CD4-positive, alpha-beta T cell treated with Interferon gamma for 1 hour (primary cell): ENCODE results near the gene DLG4.

Source experiments
- DNase-seq: peaks from one replicate; pipeline ENCODE4 v3.0.0-alpha.2; 2020

Gene DLG4

DNA sequence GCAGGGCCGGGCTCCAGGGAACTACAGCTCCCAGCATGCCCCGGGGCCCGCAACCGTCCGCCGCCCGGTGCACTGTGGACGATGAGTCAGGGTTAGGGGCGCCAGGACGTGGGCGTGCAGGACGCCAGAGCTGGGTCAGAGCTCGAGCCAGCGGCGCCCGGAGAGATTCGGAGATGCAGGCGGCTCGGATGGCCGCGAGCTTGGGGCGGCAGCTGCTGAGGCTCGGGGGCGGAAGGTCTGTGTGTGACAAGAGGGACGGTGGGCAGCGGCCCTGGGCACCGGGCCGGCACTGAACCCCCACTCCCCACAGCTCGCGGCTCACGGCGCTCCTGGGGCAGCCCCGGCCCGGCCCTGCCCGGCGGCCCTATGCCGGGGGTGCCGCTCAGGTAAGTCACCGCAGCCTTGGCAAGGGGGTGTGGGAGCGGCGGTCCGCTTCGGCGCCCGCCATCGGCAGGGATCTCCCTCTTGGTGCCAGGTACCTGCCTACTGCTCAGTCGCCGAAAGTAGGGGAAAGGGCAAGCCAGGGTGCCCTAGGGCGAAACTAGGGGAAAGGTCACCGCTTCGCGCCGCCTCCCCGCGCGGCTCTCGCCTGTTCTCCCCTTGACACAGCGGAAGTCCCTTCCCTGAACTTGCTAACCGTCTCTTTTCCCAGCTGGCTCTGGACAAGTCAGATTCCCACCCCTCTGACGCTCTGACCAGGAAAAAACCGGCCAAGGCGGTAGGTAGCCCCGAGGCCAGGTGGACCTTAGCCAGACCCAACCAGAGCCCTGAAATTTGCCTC, at the start of gene DLG4, which contains the start of gene ACADVL:
Gene DLG4, minus strand, starts transcription at position 25 of the 781 bp plus-strand sequence.
Gene ACADVL, plus strand, starts transcription at position 127 of the 781 bp plus-strand sequence. Its CDS starts 47 bp downstream, at position 174.
- peak; percentile 76 for DNase-seq

DNA sequence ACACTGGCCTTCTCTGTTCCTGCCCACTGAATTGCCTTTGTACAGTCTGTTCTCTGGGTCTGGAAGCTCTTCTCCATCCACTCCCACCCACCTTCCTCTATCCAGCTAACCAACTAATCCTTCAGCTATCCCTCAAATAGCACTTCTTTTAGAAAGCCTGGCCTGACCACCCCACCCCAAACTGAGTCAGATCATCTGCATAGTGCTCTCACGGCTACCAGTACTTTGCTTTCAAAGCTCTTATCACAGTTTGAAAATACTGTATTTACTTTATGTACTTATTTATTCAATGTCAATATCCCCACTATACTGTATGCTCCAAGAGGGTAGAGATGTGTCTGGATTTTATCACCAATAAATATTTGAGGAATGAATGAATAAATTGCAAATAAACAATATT, 47.1 kb upstream of the DLG4 start:
- no peak for DNase-seq

DNA sequence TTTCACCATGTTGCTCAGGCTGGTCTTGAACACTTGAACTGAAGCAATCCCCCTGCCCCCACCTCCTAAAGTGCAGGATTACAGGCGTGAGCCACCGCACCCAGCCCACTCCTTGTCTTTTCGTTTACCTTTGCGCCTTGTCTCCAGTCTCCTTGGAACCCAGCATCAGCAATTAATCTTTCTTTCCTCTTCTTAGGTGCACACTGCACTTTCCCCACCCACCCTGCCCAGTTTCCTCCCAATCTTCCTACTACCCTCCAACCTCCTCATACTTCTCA, 44.1 kb upstream of the DLG4 start:
- DNase-seq, result no peak

DNA sequence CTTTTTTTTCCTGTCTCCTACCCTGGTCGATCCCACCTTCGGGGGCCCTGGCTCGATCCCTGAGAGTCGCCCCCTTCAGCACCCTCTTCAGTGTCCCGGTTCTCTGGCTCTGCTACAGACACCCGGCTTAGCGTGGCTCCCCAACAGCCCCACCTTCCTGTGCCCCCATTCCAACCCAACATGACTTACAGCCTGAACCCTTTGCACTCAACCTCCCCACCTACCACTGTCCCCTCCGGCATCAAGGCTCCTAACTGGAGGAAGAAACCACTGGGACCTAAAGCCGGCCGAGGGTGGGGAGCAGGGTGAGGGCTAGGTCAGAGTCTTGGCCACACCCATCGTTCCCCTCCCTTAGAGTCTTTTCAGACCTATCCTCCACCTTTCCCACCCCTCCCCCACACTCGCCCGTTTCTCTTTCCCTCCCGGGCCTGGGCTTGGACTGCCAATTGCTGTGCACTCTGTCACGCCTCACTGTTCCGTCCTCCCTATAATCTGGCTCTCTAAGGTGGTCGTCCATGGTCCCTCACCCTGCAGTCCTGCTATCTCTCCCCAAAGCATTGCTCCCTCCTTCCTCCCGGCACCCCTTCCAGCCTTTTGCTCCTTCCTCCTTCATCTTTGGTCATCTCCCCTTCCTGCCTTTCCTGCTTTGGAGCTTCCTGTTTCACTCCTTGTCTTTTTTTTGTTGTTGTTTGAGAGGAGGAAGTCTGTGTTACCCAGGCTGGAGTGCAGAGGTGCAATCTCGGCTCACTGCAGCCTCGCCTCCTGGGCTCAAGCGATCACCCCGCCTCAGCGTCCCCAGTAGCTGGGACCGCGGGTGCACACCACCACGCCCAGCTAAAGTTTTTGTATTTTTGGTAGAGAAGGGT, 43.5 kb upstream of the DLG4 start:
- no peak for DNase-seq

DNA sequence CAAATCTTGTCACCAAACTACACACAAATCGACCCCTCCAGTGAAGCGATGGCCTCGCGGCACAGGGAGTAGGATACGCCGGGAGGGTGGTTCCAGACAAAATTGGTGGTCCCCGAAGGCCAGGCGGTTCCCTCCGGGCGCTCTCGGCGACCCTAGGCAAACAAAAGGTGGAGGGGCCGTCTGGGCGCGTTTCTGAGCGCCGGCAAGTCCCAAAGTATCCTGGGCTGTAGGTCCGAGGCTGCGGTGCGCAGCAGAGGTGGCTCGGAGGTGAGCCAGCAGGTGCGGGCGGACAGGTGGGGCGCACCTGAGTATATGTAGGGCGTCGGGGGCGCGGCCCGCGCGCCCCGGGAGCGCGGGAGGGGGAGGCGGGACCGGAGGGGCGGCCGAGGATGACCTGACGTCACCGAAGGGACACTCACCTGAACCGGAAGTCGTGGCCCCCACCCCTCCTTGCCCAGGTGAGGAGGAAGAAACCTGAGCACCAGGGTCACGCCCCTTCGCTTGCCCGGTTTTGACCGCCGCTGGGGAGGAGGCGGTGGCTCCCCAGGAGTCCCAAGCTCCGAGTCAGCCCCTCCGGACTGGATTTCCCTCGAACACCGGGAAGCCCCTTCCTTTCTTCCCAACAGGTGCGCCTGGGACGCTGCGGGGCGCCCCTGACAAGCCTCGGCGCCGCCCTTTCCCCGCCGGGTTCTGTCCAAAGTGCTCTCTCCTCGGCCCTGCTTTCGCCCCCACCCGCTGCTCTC, 42.7 kb upstream of the DLG4 start, which contains the start of gene CLDN7:
Gene CLDN7, minus strand, starts transcription at position 287 of the 743 bp plus-strand sequence. CDS start 435 bp downstream, outside the sequence.
- peak; percentile 16 for DNase-seq

DNA sequence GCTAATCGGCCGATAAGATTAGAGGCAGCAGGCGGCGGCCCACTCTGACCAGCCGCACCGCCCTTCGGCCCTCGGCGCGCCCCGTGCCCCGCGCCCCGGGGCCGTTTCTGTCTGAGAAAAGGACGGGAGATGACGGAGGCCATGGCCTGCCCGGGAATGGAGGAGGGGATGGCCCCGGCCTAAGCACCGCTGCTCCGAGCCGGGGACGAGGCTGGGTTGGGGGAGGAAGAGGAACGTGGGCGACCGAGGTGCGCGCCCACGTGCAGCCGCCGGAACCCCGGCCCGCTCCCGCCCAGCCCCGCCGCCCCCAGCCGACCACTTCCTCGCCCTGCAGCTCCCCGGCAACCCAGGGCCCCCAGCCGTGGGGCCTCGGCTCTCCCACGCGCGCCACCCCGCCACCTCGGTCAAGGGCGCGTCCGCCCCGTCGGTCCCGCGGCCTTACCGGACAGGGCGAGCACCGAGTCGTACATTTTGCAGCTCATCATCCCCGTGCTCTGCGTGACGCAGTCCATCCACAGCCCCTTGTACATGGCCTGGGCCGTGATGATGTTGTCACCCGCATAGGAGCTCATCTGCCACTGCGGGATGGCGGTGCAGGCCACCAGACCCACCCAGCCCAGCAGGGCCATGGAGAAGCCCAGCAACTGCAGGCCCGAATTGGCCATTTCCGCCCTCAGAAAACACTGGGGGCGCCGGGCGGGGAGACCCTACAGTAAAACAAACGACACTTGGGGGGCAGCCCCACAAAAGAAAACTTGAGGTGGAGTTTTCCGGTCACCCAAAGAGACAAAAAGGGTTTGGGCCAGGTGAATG, 41.9 kb upstream of the DLG4 start:
- DNase-seq, result no peak

DNA sequence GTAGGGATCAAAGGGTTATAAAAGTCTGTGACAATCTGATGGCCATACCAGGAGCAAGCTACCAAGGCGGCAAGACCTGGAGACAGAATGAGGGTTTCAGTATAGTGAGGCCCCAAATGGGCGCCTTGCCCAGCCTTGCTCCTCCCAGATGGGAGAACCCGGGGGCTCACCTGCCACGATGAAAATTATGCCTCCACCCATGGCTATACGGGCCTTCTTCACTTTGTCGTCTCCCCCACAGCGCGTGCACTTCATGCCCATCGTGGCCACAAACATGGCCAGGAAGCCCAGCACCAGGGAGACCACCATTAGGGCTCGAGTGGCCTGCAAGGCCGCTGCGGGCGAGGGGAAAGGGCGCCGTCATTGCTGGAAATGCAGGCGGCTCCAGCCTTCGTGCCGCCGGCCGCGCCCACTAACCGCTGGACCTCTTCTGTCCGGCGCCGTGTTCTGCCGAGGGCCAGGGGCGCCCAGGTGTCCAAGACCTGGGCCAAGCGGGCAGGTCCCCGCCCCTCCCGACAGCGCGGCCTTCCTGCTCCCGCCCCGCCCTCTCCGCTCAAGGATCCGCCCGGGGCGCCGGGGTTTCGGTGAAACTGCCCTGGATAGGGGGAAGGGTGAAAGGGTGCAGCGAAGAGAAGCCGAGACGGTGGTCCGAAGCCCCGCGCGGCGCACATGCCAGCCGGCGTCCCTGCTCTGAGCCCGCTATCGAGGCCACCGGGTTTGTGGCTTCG, 41.2 kb upstream of the DLG4 start:
- no peak for DNase-seq

DNA sequence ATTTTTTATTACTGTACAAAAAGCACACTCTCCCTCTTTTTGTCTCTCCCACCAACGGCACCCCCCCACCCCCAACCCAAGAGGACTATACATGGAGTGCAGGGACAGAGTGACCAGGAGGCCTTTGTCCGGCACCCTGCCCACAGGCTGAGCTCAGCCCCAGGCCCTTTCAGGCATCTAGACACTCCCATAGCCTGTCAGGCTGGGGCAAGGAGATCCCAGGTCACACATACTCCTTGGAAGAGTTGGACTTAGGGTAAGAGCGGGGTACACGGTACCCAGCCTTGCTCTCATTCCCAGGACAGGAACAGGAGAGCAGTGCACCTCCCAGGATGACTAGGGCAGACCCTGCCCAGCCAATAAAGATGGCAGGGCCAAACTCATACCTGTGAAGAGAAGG, 40.5 kb upstream of the DLG4 start:
- no peak for DNase-seq

DNA sequence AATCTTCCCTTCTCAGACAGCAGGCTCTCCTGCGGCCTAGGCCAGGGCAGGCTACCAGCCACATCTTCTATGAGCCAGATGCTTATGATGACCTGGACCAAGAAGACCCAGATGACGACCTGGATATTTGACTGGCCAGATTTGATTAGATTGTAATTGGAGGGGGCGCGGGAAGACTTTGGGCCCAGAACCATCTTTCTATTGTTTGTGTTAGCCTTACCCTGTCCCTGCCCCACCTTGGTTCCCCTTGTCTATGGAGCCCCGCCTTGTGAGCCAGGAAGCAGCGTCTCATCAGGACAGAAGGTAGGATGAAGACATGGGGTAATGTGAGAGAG, 39.9 kb upstream of the DLG4 start:
- no peak for DNase-seq

DNA sequence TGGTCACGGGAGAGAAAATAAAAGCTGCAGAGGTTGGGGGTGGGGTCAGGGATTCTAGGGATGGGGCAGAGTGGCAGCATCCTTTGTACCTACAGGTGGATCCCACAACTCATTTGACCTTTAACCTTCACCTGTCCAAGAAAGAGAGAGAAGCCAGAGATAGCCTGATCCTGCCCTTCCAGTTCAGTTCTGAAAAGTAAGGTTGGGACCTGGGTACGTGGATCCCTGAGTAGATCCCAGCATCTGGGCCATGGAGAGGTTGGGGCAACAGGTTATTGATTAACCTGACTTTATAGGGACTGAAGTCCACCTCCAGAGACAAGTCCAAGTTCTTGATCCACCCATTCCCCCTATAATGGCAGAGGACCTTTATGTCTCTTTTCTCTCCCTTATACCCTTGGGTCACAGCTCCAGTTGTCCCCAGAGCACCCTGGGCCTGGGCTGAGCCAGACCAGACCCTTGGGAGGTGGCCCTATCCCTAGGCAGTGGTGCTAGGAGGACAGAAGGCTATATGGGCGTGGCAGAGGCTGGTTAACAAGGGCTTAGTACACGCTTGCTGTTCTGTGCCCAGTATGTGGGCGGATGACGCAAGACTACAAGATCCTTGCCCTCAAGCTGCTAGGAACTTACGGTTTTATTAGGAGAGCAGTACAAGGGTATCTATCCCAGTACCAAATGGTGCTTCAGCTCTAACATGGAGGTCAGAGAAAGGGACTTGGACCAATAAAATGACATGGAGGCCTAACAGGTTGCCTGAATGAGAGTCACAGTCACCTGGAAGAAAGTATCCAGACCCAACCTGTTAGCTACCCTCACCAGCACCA, 39.3 kb upstream of the DLG4 start:
- DNase-seq, result no peak

DNA sequence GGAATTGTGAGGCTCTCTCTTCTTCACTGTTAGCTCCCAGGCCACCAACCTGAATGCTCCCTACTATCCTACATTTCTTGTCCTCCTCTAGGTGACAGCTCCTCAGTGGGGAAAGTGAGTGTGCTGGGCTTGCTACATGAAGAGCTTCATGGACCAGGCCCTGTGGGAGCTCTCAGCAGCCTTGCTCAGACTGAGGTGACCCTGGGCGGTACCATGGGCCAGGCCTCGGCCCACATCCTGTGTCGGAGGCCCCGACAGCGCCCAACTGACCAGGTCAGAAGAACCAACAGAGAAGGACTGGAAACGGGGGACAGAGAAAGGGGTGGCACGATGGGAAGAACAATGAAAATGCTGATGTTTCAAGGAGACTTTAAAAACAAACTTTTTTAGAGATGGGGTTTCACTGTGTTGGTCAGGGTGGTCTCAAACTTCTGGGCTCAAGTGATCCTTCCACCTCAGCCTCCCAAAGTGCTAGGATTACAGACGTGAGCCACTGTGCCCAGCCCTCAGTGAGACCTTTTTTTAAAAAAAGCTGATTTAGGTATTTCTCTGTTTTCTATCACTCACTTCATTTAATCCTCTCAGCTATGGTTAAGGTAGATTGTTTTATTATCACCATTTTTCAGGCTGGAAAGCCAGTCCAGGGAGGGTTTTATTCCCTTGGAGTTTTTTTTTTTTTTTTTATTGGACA, 37.3 kb upstream of the DLG4 start:
- DNase-seq, result no peak

DNA sequence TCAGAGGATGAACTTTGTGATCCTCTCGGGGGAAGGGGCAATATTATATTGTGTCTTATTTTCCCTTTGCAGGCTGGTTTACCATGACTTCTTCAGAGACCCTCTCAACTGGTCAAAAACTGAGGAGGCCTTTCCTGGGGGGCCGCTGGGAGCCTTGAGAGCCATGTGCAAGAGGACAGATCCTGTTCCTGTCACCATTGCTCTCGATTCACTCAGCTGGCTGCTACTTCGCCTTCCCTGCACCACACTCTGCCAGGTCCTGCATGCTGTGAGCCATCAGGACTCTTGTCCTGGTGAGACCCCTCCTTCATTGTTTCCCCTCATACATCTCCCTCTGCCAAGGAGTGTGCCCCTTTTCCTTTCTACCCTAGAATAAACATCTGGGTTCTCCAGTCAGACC, 34.9 kb upstream of the DLG4 start:
- no peak for DNase-seq

DNA sequence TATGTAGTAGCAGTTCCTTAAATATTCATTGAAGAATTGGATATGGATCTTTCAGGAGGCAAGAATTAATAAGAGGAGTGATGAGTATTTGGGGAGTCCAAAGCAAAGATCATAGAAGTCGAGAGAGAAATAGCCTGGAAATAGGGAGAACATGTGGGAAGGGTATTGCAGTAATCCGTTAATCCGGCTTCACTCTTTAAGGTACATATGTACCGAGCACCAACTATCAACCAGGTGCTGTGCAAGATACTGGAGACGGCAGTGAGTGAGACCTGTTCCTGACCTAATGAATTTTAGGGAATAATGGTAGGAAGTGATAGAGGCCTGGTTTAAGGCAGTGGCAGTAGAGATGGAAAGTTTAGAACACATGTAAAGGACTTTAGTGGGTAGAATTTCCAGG, 33.4 kb upstream of the DLG4 start:
- DNase-seq, result no peak

DNA sequence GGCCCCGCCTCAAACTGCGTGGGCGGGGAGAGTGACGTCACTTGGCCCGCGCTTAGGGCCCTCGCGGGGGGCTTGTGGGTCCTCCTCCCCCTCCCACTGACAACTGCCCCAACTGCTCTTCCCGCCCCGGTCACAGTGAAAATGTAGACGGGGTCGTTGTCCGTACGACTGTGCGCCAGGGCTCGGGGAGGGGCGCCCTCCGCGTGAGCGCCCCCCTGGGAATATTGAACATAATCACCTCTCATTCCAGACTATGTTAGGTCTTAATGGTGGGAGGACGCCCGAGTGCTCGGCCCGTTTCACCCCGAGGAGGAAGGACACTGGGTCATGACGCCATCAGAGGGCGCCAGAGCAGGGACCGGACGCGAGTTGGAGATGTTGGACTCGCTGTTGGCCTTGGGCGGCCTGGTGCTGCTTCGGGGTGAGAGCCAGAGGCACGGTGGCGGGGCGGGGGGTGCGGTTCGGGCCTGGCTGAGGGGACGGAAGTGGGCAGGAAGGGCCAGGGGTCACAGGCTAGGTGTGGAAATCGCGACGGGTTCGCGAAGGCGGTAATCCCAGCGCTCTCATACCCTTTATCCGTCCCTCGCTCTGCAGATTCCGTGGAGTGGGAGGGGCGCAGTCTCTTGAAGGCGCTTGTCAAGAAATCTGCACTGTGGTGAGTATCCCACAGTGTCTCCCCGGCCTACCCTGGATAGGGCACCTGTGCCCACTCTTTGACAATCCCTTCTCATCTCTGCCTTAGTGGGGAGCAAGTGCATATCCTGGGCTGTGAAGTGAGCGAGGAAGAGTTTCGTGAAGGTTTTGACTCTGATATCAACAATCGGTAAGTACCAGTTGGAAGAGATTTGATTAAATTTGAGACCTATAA, 32.8 kb upstream of the DLG4 start, which contains the start of gene ELP5:
Gene ELP5, plus strand, starts transcription at position 40 of the 868 bp plus-strand sequence. Its CDS starts 336 bp downstream, at position 376.
- peak; percentile 90 for DNase-seq

DNA sequence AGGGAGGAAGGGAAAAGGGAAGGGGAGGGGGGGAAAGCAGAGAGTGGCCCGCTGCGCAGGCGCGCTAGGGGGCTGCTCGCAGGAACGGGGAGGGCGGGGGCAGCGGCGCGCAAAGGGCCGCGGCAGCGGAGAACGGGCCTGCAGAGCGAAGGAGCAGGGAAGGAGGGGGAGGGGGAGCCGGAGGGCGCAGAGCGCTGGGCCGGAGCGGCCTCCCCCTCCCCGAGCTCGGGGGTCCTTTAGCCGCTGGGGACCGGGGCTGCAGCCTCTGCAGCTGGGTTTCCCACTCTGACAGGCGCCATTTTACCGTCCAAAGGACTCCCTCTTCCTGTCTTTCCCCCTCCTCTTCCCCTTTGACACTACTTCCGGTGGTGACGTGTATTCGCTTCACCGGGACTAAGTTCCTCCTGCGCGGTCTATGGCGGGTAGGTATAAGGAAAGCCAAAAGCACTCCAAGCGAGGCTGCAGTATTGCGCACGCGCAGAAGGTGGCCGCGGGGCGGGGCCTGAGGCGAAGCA, 32.1 kb upstream of the DLG4 start, which contains the start of gene CTDNEP1:
Gene CTDNEP1, minus strand, starts transcription at position 74 of the 515 bp plus-strand sequence. CDS start 438 bp downstream, outside the sequence.
- peak; percentile 99 for DNase-seq

DNA sequence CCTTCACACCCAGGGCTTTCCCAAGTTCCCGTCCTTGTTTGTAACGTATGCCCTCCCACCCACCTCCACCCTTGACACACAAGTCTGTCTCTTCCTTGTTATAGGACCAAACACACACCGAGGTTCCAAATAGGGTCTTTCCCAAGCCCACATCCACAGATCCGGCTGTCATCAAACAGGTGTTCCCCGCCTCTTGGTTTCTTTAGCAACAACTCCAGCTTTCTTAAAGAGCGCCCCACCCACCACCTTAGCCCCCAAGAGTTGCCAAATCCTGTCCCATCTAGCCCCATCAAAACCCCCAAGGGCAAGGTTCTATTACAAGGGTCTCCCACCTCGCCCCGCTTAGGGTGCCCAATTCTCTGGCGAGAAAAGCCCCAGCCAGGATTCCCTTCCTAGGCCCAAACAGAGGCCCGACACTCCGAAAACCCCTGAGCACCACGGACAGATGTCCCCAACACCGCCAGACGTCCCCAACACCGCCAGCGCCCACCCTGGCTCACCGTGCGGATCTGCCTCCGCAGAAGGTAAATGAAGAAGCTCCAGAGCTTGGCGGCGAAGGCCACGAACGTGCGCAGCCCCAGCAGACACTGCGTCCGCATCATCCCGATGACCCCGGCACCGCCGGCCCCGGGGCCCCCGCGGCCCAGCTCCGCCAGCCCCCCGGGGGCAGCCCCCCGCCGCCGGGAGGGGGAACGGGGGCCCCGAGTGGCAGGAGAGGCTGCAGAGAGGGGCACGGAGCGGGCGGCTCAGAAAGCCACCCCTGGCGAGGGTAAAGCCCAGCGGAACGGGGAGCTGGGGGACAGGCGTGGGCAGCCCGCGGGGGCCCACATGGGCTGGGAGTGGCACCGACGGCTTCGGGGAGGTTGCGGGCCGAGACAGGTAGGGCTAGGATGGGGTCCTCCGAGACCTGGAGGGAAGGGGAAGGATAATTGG, 31.3 kb upstream of the DLG4 start:
- peak; percentile 63 for DNase-seq

DNA sequence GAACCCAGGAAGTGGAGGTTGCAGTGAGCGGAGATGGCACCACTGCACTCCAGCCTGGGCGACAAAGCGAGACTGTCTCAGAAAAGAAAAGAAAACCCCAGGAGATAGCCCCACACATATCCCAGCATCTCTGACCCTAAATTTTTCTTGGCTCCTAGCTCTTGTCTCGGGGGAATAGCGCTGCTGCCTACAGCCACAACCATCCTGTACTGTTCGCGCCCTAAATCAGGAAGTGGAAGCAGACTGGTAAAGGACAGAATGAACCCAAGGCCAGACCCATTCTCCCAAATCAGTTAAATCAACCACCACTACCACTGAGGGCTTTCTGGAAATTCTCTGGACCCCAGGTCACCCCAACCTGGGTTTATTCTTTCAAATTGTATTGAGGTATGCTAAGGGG, 30.2 kb upstream of the DLG4 start:
- no peak for DNase-seq

DNA sequence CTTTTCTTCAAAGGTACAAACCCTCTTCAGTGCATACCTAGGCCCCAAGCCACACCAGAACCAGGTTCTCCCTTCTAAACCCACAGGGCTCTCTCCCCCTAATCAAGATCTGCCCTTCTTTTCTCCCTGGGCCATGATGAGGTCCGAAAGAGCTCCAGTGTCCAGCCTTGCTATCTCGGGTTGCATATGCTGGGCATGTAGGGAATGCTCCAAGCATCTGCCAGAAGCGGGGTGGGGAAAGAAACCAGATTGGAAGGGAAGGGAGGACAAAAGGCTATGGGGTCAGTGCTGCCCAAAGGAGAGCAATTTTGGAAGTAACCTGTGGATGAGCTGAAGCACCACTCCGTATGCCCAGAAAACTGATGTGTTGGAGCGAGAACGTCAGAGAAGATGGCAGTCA, 29.6 kb upstream of the DLG4 start:
- no peak for DNase-seq
